Osteocyte (in vitro differentiated cells): Measurements from ENCODE around the gene CREB5. TPM values are rescaled to one million over a fixed set of nuclear protein-coding genes. Genes with fewer than 3 reads are reported as not detected.

Experiments used
- DNase-seq: peaks from one replicate; pipeline ENCODE4 v3.0.0; 2021; ENCODE audit warnings: mixed read lengths; ENCODE audit not compliant: unreplicated experiment; ENCODE audit errors: extremely low spot score
- H3K27ac Mint-ChIP-seq: one replicate; pipeline ENCODE4 v1.8.0; 2021; ENCODE audit warnings: mild to moderate bottlenecking, mixed read lengths; ENCODE audit not compliant: unreplicated experiment
- H3K27me3 Mint-ChIP-seq: one replicate; pipeline ENCODE4 v1.8.0; 2021; ENCODE audit warnings: mixed read lengths; ENCODE audit not compliant: unreplicated experiment
- H3K36me3 Mint-ChIP-seq: one replicate; pipeline ENCODE4 v1.8.0; 2021; ENCODE audit warnings: mixed read lengths; ENCODE audit not compliant: unreplicated experiment
- H3K4me1 Mint-ChIP-seq: one replicate; pipeline ENCODE4 v1.8.0; 2021; ENCODE audit warnings: mixed read lengths; ENCODE audit not compliant: unreplicated experiment
- H3K4me3 Mint-ChIP-seq: one replicate; pipeline ENCODE4 v1.8.0; 2021; ENCODE audit warnings: mild to moderate bottlenecking, moderate library complexity, mixed read lengths; ENCODE audit not compliant: unreplicated experiment
- H3K9me3 Mint-ChIP-seq: one replicate; pipeline ENCODE4 v1.8.0; 2021; ENCODE audit warnings: mixed read lengths; ENCODE audit not compliant: unreplicated experiment
- CTCF ChIP-seq: fragments of 200-600 bp; sonication (generic); IDR thresholded peaks from 2 replicates; pipeline ENCODE4 v1.5.0; 2021; ENCODE audit warnings: antibody characterized with exemption, mild to moderate bottlenecking, moderate library complexity
- total RNA-seq: library from RNA; stranded (reverse); gene quantifications from 2 replicates; pipeline ENCODE4 v1.2.1, GENCODE V29; 2021

Gene CREB5
- total RNA-seq, 1 donor from 2014 or later = 7.5 TPM

- TF ChIP-seq CTCF = no peak
- Mint-ChIP-seq H3K36me3 (peaks cover 4% of the 10 kb centered on the region), H3K27ac (no peak overlapping the region), H3K27me3 (no peaks in the 10 kb centered on the region), H3K4me1 (peaks cover 2% of the 10 kb centered on the region), H3K4me3 (no peak overlapping the region), H3K9me3 (peaks cover 10% of the 10 kb centered on the region)
- no peak for DNase-seq
Measured at GRCh38 chr7:28707291-28707690, 295.0 kb downstream of the CREB5 start.

- no peak overlapping the region for H3K27ac Mint-ChIP-seq
- H3K4me3 Mint-ChIP-seq = no peak overlapping the region
- TF ChIP-seq CTCF = no peak
- no peaks in the 10 kb centered on the region for H3K4me1 Mint-ChIP-seq
- no peaks in the 10 kb centered on the region for H3K27me3 Mint-ChIP-seq
- H3K9me3 Mint-ChIP-seq = no peaks in the 10 kb centered on the region
- H3K36me3 Mint-ChIP-seq = no peaks in the 10 kb centered on the region
- DNase-seq = no peak
Measured at GRCh38 chr7:28708033-28708951, 296.0 kb downstream of the CREB5 start.

- Mint-ChIP-seq H3K4me3 (no peak overlapping the region), H3K9me3 (no peaks in the 10 kb centered on the region), H3K27ac (no peak overlapping the region), H3K27me3 (no peaks in the 10 kb centered on the region), H3K36me3 (peaks cover 3% of the 10 kb centered on the region), H3K4me1 (no peaks in the 10 kb centered on the region)
- no peak for DNase-seq
- TF ChIP-seq CTCF = no peak
Measured at GRCh38 chr7:28709748-28710147, 297.4 kb downstream of the CREB5 start.

- Mint-ChIP-seq H3K4me3 (no peak overlapping the region), H3K27ac (no peak overlapping the region), H3K36me3 (peaks cover 3% of the 10 kb centered on the region), H3K27me3 (no peaks in the 10 kb centered on the region), H3K9me3 (no peaks in the 10 kb centered on the region), H3K4me1 (no peaks in the 10 kb centered on the region)
- TF ChIP-seq CTCF = no peak
- no peak for DNase-seq
Measured at GRCh38 chr7:28711114-28711513, 298.8 kb downstream of the CREB5 start.

- no peaks in the 10 kb centered on the region for H3K27me3 Mint-ChIP-seq
- no peak for TF ChIP-seq CTCF
- H3K4me3 Mint-ChIP-seq = no peak overlapping the region
- no peaks in the 10 kb centered on the region for H3K4me1 Mint-ChIP-seq
- H3K27ac Mint-ChIP-seq = no peak overlapping the region
- peaks cover 3% of the 10 kb centered on the region for H3K36me3 Mint-ChIP-seq
- DNase-seq = no peak
- H3K9me3 Mint-ChIP-seq = no peaks in the 10 kb centered on the region
Measured at GRCh38 chr7:28714459-28715120, 302.3 kb downstream of the CREB5 start.
